Suprapubic skin (tissue), 4 donors: ENCODE results near the gene TNNT2.

ENCODE experiments used
- EP300 ChIP-seq: sonication (generic); formaldehyde crosslinking; IDR thresholded peaks from one replicate; pipeline ENCODE4 v1.6.1; 2017; ENCODE audit warnings: antibody characterized with exemption
- POLR2A ChIP-seq, 2 donors: fragments of 450-650 bp; IDR thresholded peaks; one replicate each; pipeline ENCODE4 v1.6.1; 2017; ENCODE audit warnings: antibody characterized with exemption in 2 of 2, mild to moderate bottlenecking in 2 of 2, moderate library complexity in 2 of 2
- POLR2AphosphoS5 ChIP-seq, 3 donors: sonication (generic); formaldehyde crosslinking; IDR thresholded peaks; one replicate each; pipeline ENCODE4 v1.6.1; 2017; ENCODE audit warnings: antibody characterized with exemption in 3 of 3
- TF ChIP-seq, protein P1 (sequence below), 2 donors: fragments of 200-600 bp in 1 of 2; fragments of 450-650 bp in 1 of 2; sonication (generic) in 1 of 2; IDR thresholded peaks; one replicate each; pipeline ENCODE4 v1.5.1; 2016 to 2019; ENCODE audit warnings: antibody characterized with exemption in 2 of 2, mild to moderate bottlenecking in 1 of 2, moderate library complexity in 1 of 2

- TF ChIP-seq, protein P1, sequence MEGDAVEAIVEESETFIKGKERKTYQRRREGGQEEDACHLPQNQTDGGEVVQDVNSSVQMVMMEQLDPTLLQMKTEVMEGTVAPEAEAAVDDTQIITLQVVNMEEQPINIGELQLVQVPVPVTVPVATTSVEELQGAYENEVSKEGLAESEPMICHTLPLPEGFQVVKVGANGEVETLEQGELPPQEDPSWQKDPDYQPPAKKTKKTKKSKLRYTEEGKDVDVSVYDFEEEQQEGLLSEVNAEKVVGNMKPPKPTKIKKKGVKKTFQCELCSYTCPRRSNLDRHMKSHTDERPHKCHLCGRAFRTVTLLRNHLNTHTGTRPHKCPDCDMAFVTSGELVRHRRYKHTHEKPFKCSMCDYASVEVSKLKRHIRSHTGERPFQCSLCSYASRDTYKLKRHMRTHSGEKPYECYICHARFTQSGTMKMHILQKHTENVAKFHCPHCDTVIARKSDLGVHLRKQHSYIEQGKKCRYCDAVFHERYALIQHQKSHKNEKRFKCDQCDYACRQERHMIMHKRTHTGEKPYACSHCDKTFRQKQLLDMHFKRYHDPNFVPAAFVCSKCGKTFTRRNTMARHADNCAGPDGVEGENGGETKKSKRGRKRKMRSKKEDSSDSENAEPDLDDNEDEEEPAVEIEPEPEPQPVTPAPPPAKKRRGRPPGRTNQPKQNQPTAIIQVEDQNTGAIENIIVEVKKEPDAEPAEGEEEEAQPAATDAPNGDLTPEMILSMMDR (IDR thresholded peaks at IDR 0.05): no peak
- no peak for TF ChIP-seq EP300
- TF ChIP-seq POLR2A (IDR thresholded peaks at IDR 0.05): no peak
- no peak for TF ChIP-seq POLR2AphosphoS5 (IDR thresholded peaks at IDR 0.05)
These were observed 6.9 kb upstream of the TNNT2 start for GRCh38 chr1:201384406-201384782.
